Glutamatergic neuron (in vitro differentiated cells): Measurements from ENCODE around the gene PRMT9. TPM values are rescaled to one million over a fixed set of nuclear protein-coding genes. Genes with fewer than 3 reads are reported as not detected.

Experiments used
- DNase-seq: peaks from one replicate; pipeline ENCODE4 v3.0.0; 2022
- H3K27ac Mint-ChIP-seq: one replicate; pipeline ENCODE4 v1.8.0; 2020; ENCODE audit warnings: mild to moderate bottlenecking, mixed read lengths, inconsistent platforms; ENCODE audit not compliant: unreplicated experiment
- H3K27me3 Mint-ChIP-seq: one replicate; pipeline ENCODE4 v1.8.0; 2020; ENCODE audit warnings: mild to moderate bottlenecking, moderate library complexity, mixed read lengths, inconsistent platforms; ENCODE audit not compliant: unreplicated experiment
- H3K36me3 Mint-ChIP-seq: one replicate; pipeline ENCODE4 v1.8.0; 2020; ENCODE audit warnings: mild to moderate bottlenecking, mixed read lengths, inconsistent platforms; ENCODE audit not compliant: unreplicated experiment
- H3K4me1 Mint-ChIP-seq: one replicate; pipeline ENCODE4 v1.8.0; 2020; ENCODE audit warnings: mild to moderate bottlenecking, low read depth, mixed read lengths, inconsistent platforms; ENCODE audit not compliant: unreplicated experiment
- H3K4me3 Mint-ChIP-seq: one replicate; pipeline ENCODE4 v1.8.0; 2020; ENCODE audit warnings: mild to moderate bottlenecking, mixed read lengths, inconsistent platforms; ENCODE audit not compliant: unreplicated experiment
- H3K9me3 Mint-ChIP-seq: one replicate; pipeline ENCODE4 v1.8.0; 2020; ENCODE audit warnings: mild to moderate bottlenecking, moderate library complexity, mixed read lengths, inconsistent platforms; ENCODE audit not compliant: unreplicated experiment
- total RNA-seq: library from RNA; stranded (reverse); fragmentation: NEBNext Ultra II Directional; extraction: Animal tissue kit (Norgen Biotek cat#: 25700); gene quantifications from one replicate; pipeline ENCODE4 v1.2.1, GENCODE V29; 2021; ENCODE audit not compliant: unreplicated experiment
- TF ChIP-seq, protein P1 (sequence below): fragments of 200-600 bp; sonication (generic); IDR thresholded peaks from one replicate; pipeline ENCODE4 v1.5.0; 2021; ENCODE audit not compliant: partially characterized antibody, unreplicated experiment

The PRMT9 gene
- total RNA-seq, 1 donor from 2014 or later = 8.9 TPM

DNA sequence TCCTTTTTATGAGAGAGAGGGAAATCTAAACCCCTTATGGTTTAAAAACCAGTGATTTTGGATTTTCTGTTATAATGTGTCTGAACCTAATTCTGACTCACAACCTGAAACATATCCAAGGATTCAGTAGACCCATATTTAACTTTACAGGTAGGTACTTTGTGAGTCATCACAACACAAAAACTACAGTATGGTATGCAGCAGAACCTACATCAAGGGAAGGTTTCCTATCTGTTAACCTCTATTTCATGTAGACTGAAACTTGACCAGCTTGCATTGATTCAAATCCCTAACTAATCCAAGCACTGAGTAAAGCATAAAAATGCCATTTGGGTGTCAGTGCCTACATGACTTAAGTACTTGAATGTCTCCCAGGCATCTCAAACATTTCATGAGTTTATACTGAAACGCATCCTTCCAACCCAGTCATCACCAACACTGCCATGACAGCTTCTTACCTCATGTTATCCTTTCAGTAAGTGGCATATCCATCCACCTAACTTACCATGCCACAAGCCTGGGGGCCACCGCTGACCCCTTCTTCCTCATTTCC lies 43.6 kb upstream of the PRMT9 start:
- H3K36me3 Mint-ChIP-seq = no peaks in the 10 kb centered on the region
- peaks cover 1% of the 10 kb centered on the region for H3K27me3 Mint-ChIP-seq
- H3K27ac Mint-ChIP-seq = no peak overlapping the region
- no peaks in the 10 kb centered on the region for H3K4me1 Mint-ChIP-seq
- H3K9me3 Mint-ChIP-seq = peaks cover 5% of the 10 kb centered on the region
- DNase-seq = no peak
- H3K4me3 Mint-ChIP-seq = no peak overlapping the region
- TF ChIP-seq, protein P1, sequence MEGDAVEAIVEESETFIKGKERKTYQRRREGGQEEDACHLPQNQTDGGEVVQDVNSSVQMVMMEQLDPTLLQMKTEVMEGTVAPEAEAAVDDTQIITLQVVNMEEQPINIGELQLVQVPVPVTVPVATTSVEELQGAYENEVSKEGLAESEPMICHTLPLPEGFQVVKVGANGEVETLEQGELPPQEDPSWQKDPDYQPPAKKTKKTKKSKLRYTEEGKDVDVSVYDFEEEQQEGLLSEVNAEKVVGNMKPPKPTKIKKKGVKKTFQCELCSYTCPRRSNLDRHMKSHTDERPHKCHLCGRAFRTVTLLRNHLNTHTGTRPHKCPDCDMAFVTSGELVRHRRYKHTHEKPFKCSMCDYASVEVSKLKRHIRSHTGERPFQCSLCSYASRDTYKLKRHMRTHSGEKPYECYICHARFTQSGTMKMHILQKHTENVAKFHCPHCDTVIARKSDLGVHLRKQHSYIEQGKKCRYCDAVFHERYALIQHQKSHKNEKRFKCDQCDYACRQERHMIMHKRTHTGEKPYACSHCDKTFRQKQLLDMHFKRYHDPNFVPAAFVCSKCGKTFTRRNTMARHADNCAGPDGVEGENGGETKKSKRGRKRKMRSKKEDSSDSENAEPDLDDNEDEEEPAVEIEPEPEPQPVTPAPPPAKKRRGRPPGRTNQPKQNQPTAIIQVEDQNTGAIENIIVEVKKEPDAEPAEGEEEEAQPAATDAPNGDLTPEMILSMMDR = no peak

DNA sequence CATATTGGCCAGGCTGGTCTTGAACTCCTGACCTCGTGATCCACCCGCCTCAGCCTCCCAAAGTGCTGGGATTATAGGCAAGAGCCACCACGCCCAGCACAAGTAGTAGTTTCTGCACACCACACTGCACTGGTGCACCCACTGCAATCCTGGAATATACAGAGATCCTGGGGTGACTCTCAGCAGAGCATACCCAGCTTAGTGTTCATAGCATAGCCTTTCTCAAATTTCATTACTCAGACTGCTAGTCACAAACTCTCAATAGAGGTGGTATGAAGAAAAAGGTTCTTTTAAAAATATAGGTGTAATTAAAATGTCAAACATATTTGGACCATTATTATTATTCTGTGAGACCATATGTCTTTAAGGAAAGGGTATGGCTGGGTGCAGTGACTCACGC lies 41.7 kb upstream of the PRMT9 start:
- H3K9me3 Mint-ChIP-seq = no peaks in the 10 kb centered on the region

DNA sequence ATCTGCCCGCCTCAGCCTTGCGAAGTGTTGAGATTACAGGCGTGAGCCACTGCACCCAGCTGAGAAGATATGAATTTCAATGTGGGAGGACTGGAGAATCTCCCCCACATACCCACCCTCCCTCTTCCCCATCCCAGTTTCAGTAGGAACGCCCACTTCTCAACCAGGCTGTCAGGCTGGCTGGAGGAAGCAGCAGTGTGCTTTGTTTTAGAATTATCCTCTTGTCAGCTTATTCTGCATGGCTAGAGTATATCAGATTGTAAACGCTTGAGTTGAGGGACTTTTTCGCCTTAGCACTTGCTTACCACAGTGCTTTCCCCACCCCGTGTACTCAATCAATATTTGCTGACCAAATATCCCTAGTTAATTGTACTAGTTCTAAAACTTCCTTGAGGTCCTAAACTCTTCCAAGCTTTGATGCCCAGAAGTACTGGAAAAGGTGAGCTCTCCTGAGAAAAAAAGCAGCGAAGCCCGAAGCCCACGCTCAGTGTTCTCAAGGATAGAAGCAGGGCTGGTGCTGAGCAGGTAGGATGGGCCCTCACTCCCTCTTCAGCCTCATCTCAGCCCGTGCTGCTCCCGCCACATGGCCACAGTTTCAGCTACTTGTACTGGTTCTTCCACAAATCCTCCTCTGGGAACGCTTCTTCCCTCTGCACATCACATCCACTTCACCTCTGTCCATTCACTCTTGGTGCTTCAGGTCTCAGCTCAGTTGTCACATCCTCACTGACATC lies 40.7 kb upstream of the PRMT9 start:
- TF ChIP-seq, protein P1 = no peak
- Mint-ChIP-seq H3K4me3 (no peak overlapping the region), H3K27ac (no peak overlapping the region), H3K9me3 (no peaks in the 10 kb centered on the region), H3K27me3 (peaks cover 1% of the 10 kb centered on the region), H3K36me3 (no peaks in the 10 kb centered on the region), H3K4me1 (no peaks in the 10 kb centered on the region)
- no peak for DNase-seq

More for the DNA sequence above, 41.7 kb upstream of the PRMT9 start:
- Mint-ChIP-seq H3K4me3 (no peak overlapping the region), H3K27me3 (peaks cover 1% of the 10 kb centered on the region), H3K36me3 (no peaks in the 10 kb centered on the region), H3K4me1 (no peaks in the 10 kb centered on the region), H3K27ac (no peak overlapping the region)
- TF ChIP-seq, protein P1 = no peak
- DNase-seq = no peak

GRCh38 chr4:147723326-147723725 lies 39.4 kb upstream of the PRMT9 start:
- no peak for DNase-seq
- H3K4me3 Mint-ChIP-seq = no peak overlapping the region
- TF ChIP-seq, protein P1 = no peak
- no peaks in the 10 kb centered on the region for H3K4me1 Mint-ChIP-seq
- no peak overlapping the region for H3K27ac Mint-ChIP-seq
- H3K27me3 Mint-ChIP-seq = peaks cover 1% of the 10 kb centered on the region
- no peaks in the 10 kb centered on the region for H3K36me3 Mint-ChIP-seq
- H3K9me3 Mint-ChIP-seq = no peaks in the 10 kb centered on the region

DNA sequence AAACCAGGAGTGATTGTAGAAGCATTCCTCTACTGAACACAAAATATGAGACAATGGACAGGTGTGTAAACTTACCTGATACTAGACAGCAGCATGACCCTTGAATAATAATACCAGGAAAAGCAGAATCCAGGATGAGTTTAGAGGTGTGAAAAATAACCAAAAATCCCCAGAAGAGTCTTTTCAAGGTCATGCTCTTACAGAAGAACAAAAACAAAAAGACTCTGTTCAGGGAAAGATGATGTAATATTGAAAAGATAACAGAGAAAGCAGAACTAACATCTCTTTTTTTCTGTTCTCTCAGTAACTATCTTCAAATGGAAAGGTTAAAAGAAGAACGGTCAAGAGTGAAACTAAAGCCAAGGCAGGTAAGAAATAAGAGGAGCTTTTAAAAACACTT lies 33.9 kb upstream of the PRMT9 start:
- no peak overlapping the region for H3K4me3 Mint-ChIP-seq
- H3K36me3 Mint-ChIP-seq = no peaks in the 10 kb centered on the region
- H3K27me3 Mint-ChIP-seq = no peaks in the 10 kb centered on the region
- TF ChIP-seq, protein P1 = no peak
- no peaks in the 10 kb centered on the region for H3K9me3 Mint-ChIP-seq
- no peak for DNase-seq
- H3K27ac Mint-ChIP-seq = no peak overlapping the region
- H3K4me1 Mint-ChIP-seq = no peaks in the 10 kb centered on the region
